NCI-H526 treated with DMSO at 0.1 percent for 48 hours (cell line): ENCODE results near the gene TRIM25.
A peak's percentile ranks its signal among the peaks of the same experiment; 100 is the strongest.
"Not testable (repeated sequence)": the region's sequence is repeated elsewhere in the genome, so short reads cannot be mapped to it uniquely, and the experiment has no call there.

Experiments
- DNase-seq: peaks from one replicate; lab custom pipeline; 2025; lab: John Stamatoyannopoulos, UW

Gene TRIM25, protein sequence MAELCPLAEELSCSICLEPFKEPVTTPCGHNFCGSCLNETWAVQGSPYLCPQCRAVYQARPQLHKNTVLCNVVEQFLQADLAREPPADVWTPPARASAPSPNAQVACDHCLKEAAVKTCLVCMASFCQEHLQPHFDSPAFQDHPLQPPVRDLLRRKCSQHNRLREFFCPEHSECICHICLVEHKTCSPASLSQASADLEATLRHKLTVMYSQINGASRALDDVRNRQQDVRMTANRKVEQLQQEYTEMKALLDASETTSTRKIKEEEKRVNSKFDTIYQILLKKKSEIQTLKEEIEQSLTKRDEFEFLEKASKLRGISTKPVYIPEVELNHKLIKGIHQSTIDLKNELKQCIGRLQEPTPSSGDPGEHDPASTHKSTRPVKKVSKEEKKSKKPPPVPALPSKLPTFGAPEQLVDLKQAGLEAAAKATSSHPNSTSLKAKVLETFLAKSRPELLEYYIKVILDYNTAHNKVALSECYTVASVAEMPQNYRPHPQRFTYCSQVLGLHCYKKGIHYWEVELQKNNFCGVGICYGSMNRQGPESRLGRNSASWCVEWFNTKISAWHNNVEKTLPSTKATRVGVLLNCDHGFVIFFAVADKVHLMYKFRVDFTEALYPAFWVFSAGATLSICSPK

DNA sequence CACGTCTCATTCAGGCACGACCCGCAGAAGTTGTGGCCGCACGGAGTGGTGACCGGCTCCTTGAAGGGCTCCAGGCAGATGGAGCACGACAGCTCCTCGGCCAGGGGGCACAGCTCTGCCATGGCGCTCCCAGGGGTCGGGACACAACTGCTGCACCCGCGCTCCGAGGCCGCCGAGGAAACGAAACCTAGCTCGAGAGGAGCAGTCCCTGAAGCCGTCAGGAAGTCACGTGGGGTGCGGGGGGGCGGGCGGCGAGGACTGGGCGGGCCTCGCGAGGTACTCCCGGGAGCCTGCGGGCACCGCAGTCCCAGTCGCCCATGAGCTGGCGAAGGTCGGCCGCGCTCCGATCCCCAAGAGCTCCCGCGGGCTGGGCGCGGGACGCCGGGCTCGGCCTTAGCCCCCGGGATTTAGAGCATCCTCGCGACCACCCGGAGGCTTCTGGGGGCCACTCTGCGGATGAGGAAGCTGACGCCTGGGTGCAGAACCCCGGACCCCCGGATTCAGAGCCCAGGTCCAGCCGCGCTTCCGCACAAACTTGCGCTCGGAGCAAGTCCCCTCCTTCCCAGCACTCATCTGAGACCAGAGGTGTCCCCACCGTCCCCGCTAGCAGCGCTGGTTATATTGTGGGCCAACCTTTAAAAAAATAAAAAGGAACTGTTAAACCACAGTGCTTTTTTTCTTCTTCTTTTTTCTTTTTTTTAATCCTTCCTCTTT lies at the start of gene TRIM25:
Gene TRIM25, minus strand, starts transcription at position 183 of the 714 bp plus-strand sequence. Its CDS starts 61 bp downstream, at position 122.
- peak; percentile 89 for DNase-seq

- DNase-seq: peak; percentile 90
Observed at GRCh38 chr17:56960596-56961538, 47.0 kb upstream of the TRIM25 start, which contains the start of gene COIL. Gene COIL, minus strand, starts transcription at chr17:56961050. Its CDS starts 31 bp downstream, at chr17:56961019.

DNA sequence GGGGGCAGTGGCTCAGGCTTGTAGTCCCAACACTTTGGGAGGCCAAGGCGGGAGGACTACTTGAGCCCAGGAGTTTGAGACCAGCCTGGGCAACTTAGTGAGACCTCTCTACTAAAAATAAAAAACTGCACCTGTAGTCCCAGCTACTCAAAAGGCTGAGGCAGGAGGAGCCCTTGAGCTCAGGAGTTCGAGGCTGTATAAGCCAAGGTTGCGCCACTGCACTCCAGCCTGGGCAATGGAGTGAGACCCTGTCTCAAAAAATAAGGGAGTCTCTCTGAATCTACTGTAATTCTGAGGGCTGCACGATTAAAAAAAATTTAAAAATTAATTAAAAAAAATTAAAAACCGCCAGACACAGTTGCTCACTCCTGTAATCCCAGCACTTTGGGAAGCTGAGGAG lies 43.1 kb upstream of the TRIM25 start:
- DNase-seq: no peak

- no peak for DNase-seq
Observed at GRCh38 chr17:56949595-56949994, 35.7 kb upstream of the TRIM25 start.

DNA sequence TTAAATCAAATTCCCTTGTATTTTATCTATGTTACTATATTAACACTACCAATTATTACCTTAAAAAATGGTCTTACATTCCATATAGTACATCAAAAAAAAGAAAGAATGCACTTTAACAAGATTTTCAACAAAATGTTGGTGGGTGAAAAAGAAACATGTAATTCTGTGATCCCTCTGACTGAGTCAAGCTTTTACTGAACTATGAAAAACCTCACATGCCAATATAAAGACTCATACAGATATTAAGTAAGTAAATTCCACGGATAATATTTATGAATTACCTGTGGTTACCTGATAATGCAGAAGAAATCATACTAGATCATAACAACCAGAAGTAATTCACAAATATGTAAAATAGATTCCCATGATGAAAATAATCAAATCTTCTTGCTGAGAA lies 34.6 kb upstream of the TRIM25 start:
- no peak for DNase-seq

DNA sequence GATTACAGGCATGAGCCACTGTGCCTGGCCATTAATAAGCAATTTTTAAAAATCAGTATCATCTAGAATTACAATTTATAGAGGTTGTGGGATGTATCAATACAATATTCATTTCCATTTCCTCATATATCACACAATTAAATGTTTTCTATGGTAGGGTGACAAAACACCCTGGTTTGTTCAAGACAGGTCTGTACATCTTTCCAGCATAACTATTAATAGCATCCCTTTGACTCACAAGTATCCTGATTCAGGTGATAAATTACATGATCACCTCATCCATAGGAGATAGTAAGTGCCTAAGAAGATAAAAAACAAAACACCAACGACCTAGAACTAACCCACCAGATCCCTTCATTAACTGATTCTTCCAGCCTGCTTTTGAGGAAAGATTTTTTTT lies 33.9 kb upstream of the TRIM25 start:
- DNase-seq: no peak

- DNase-seq: no peak
Observed at GRCh38 chr17:56945938-56946505, 32.2 kb upstream of the TRIM25 start.

DNA sequence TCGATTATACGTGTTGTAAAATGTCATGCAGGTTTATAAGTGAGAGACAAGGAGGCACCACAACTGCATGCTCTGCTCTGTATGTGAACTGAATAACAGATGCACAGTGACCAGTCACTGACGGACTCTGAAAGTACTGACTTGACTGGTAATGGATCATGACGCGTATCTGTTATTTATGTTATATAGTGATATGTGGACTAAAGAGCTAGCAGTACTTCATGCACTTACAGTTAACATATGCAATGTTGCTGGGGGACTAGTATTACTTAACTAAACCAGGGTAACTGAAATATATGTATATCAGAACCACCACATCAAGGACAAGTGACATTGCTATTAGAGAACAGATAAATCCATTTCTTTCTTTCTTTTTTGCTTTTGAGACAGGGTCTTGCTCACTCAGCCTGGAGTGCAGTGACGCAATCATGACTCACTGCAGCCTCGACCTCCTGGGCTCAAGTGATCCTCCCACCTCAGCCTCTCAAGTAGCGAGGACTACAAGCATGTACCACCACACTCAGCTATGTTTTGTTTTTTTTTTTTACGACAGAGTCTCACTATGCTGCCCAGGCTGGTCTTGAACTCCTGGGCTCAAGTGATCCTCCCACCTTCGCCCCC lies 29.8 kb upstream of the TRIM25 start:
- no peak for DNase-seq

GRCh38 chr17:56939869-56940484 lies 26.1 kb upstream of the TRIM25 start:
- peak; percentile 37 for DNase-seq

DNA sequence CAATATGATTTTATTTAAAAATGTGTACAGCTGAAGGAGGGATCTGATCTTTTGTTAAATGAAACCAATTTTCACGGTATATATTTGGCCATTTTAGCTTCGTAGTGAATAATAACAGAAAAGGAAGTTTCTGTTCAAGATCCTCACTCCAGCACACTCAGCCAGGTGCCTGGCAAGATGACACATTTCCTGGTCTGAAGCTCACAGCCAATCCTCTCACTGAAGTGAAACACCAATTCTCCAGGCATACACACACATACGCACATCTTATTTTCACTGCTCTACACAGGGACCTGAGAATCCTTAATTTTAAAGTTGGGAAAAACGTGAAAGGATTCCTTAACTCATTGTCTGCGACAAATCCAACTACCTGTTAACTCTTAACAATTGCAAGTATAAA lies 24.4 kb upstream of the TRIM25 start:
- DNase-seq: not testable (repeated sequence)

GRCh38 chr17:56937687-56938086 lies 23.8 kb upstream of the TRIM25 start:
- DNase-seq: no peak

- DNase-seq: no peak
Observed at GRCh38 chr17:56936697-56937322, 23.0 kb upstream of the TRIM25 start.

DNA sequence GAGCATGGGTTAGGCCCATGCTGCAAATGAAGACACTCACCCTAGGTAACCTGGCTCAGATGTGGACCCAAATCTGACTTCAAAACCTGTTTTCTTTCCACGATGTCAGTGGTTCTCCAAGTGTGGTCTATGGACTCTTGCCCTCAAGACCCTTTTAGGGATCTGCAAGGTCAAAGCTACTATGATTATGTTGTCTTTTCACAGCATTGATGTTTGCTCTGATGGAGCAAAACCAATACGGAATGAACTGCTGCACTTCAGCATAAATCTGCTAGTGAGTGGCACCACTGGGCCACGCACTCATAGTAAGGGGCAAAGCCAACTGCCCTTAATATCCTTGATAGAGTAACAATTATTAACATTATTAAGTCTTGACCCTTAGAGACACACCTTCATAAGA lies 21.6 kb upstream of the TRIM25 start:
- no peak for DNase-seq

GRCh38 chr17:56934280-56934679 lies 20.4 kb upstream of the TRIM25 start:
- DNase-seq: no peak

DNA sequence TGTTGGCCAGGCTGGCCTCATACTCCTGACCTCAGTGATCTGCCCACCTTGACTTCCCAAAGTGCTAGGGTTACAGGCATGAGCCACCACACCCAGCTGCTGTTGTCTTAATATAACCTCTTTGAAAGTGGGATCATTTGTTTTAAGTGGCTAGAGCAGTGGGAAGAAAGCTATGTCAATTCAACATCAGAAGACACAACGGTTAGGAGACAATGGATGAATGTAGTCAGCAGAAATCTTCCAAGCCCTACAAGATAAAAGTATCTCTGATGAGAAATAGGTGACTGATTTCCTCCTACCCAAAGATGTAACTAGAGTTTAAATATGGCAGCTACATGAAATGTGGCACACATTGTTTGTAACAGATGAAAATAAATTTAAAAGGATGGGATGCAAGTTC lies 20.0 kb upstream of the TRIM25 start:
- DNase-seq: no peak

DNA sequence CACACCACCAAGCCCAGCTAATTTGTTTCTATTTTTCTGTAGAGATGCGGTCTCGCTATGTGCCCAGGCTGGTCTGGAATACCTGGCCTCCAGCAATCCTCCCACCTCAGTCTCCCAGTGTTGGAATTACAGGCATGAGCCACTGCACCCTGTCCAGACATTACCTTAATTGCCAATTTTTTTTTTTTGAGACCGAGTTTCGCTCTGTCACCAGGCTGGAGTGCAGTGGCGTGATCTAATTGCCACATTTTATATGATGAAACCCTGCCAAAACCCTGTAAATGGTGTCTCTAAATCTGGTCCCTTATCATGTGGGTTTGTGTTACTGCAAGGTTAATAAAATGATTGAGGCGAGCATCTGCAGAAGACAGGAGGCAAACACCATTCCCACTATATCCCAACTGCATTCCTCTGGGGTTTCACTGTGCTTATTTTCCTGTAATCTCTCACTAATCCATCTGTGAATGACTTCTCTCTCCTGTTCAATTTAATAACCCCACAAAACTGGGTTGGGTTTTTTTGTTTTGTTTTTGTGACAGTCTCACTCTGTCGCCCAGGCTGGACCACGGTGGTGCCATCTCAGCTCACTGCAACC lies 19.4 kb upstream of the TRIM25 start:
- DNase-seq: no peak

DNA sequence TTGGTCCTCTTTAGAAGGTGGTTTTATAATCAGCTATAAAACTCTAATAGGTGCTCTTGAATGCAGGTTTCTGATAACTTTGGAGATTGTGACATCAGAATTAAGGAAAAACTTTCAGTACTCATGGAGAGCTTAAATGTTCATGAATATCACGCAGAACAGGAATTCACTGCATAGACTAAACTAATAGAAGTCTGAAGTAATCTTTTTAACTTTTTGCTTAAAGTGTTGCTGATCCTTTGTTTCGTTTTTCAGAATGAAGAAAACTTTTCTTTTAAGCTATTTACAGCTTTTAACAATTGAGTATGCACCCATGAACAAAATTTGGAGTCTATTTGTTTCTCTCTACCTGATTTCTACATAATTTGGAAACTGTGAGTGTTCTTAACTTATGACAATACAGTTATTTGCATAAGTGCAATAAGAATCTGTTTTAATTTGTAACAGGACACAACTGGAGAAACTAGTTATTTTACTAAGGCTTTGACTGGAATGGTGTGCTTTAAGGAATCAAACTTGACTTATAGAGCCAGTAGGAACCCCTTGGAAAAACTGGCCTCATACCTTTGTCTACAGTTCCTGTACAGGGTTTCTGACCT lies 17.0 kb upstream of the TRIM25 start:
- DNase-seq: no peak

- DNase-seq: no peak
Observed at GRCh38 chr17:56929362-56929969, 15.6 kb upstream of the TRIM25 start.

DNA sequence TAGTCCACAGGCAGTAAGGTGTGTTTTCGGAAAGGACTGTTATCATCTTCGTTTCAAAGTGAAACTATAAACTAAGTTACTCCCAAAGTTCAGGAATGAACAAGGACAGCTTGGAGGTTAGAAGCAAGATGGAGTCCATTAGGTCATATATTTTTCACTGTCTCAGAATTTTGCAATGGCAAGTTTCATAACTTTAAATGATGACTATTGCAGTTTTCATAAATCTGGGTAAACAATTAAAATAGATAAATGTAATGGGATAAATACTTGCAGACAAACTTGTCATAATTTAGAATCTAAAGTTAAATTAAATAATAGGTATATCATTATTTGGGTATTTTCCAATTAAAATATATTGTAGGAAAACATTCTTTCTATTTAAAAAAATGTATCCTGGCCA lies 14.7 kb upstream of the TRIM25 start:
- DNase-seq: no peak
